Measurements from ENCODE around the gene RAD21L1.

The RAD21L1 gene

GRCh38 chr20:1187605-1188171, 38.2 kb upstream of the RAD21L1 start:
- in situ Hi-C loops (cut with MboI; ENCODE audit: low pct_unique_long_range_greater_than_20kb, low sequenced_read_pairs, unreplicated experiment), result no loop called here
- no peak for DNase-seq (ENCODE audit: low spot score)
- no peak for TF ChIP-seq CTCF (IDR thresholded peaks at IDR 0.05; ENCODE audit: extremely low read depth, insufficient read depth, missing control alignments)

GRCh38 chr20:1188347-1188746, 37.5 kb upstream of the RAD21L1 start:
- no peak for DNase-seq (ENCODE audit: low spot score)
- in situ Hi-C loops (cut with MboI; ENCODE audit: low pct_unique_long_range_greater_than_20kb, low sequenced_read_pairs, unreplicated experiment), result no loop called here
- TF ChIP-seq CTCF (IDR thresholded peaks at IDR 0.05; ENCODE audit: extremely low read depth, insufficient read depth, missing control alignments), result no peak

- no peak for DNase-seq (ENCODE audit: low spot score)
- TF ChIP-seq CTCF (IDR thresholded peaks at IDR 0.05; ENCODE audit: extremely low read depth, insufficient read depth, missing control alignments), result no peak
- in situ Hi-C loops (cut with MboI; ENCODE audit: low pct_unique_long_range_greater_than_20kb, low sequenced_read_pairs, unreplicated experiment), result no loop called here
Measured at GRCh38 chr20:1189827-1190226, 36.0 kb upstream of the RAD21L1 start.

- in situ Hi-C loops (cut with MboI; ENCODE audit: low pct_unique_long_range_greater_than_20kb, low sequenced_read_pairs, unreplicated experiment), result no loop called here
- DNase-seq (ENCODE audit: low spot score), result no peak
- TF ChIP-seq CTCF (IDR thresholded peaks at IDR 0.05; ENCODE audit: extremely low read depth, insufficient read depth, missing control alignments), result no peak
Measured at GRCh38 chr20:1190847-1191246, 35.0 kb upstream of the RAD21L1 start.

GRCh38 chr20:1191299-1191698, 34.5 kb upstream of the RAD21L1 start:
- no peak for TF ChIP-seq CTCF (IDR thresholded peaks at IDR 0.05; ENCODE audit: extremely low read depth, insufficient read depth, missing control alignments)
- no peak for DNase-seq (ENCODE audit: low spot score)
- in situ Hi-C loops (cut with MboI; ENCODE audit: low pct_unique_long_range_greater_than_20kb, low sequenced_read_pairs, unreplicated experiment), result no loop called here

- DNase-seq (ENCODE audit: low spot score), result no peak
- TF ChIP-seq CTCF (IDR thresholded peaks at IDR 0.05; ENCODE audit: extremely low read depth, insufficient read depth, missing control alignments), result no peak
- in situ Hi-C loops (cut with MboI; ENCODE audit: low pct_unique_long_range_greater_than_20kb, low sequenced_read_pairs, unreplicated experiment), result no loop called here
Measured at GRCh38 chr20:1195226-1195625, 30.6 kb upstream of the RAD21L1 start.

- in situ Hi-C loops (cut with MboI; ENCODE audit: low pct_unique_long_range_greater_than_20kb, low sequenced_read_pairs, unreplicated experiment), result no loop called here
- DNase-seq (ENCODE audit: low spot score), result no peak
- TF ChIP-seq CTCF (IDR thresholded peaks at IDR 0.05; ENCODE audit: extremely low read depth, insufficient read depth, missing control alignments), result no peak
Measured at GRCh38 chr20:1196634-1197033, 29.2 kb upstream of the RAD21L1 start.

Data from GM13977 (cell line).